CD14-positive monocyte (primary cell): Measurements from ENCODE around the gene CGB5. TPM values are rescaled to one million over a fixed set of nuclear protein-coding genes. Genes with fewer than 3 reads are reported as not detected.

Experiments used
- DNase-seq, 3 donors: peaks; one replicate each; pipeline ENCODE4 v3.0.0-alpha.2; 2011 to 2022
- H2AFZ ChIP-seq: 2 replicates; pipeline ENCODE4 v1.6.0; 2012; ENCODE audit warnings: mild to moderate bottlenecking, low read depth, low read length, inconsistent platforms; ENCODE audit not compliant: insufficient read depth, poor library complexity, severe bottlenecking
- H3K27ac ChIP-seq, 2 donors: 1 replicate in 1 of 2; 2 replicates in 1 of 2; pipeline ENCODE4 v1.5.1; 2012 to 2013; ENCODE audit warnings: low read length in 2 of 2, control low read depth in 1 of 2, inconsistent platforms in 1 of 2, low read depth in 1 of 2, mild to moderate bottlenecking in 1 of 2
- H3K27me3 ChIP-seq, 2 donors: one replicate each; pipeline versions ENCODE4 v1.6.0 to v1.6.1; 2011 to 2013; ENCODE audit warnings: low read length in 2 of 2; ENCODE audit not compliant: control insufficient read depth in 2 of 2, insufficient read depth in 2 of 2
- H3K36me3 ChIP-seq, 2 donors: replicated peaks in 1 of 2; 1 replicate in 1 of 2; 2 replicates in 1 of 2; pipeline versions ENCODE4 v1.5.1 to v1.6.1; 2012 to 2013; ENCODE audit warnings: low read length in 2 of 2, control low read depth in 1 of 2, inconsistent platforms in 1 of 2, mild to moderate bottlenecking in 1 of 2; ENCODE audit not compliant: insufficient read depth in 2 of 2, control insufficient read depth in 1 of 2
- H3K4me1 ChIP-seq, 2 donors: 1 replicate in 1 of 2; 2 replicates in 1 of 2; pipeline versions ENCODE4 v1.5.1 to v1.6.1; 2012 to 2013; ENCODE audit warnings: low read length in 2 of 2, control low read depth in 1 of 2, inconsistent platforms in 1 of 2, mild to moderate bottlenecking in 1 of 2, moderate library complexity in 1 of 2; ENCODE audit not compliant: insufficient read depth in 2 of 2, control insufficient read depth in 1 of 2
- H3K4me2 ChIP-seq: replicated peaks from 2 replicates; pipeline ENCODE3; 2012; ENCODE audit warnings: low read length, moderate library complexity, mild to moderate bottlenecking; ENCODE audit not compliant: poor library complexity, severe bottlenecking; ENCODE audit errors: extremely low read depth
- H3K4me3 ChIP-seq, 3 experiments: fragments of 200-600 bp in 1 of 3; sonication (generic) in 1 of 3; replicated peaks in 1 of 3; 1 replicate in 2 of 3; 2 replicates in 1 of 3; pipeline ENCODE4 v1.5.1; 2011 to 2013; ENCODE audit warnings: low read length in 3 of 3, mild to moderate bottlenecking in 3 of 3, control low read depth in 2 of 3, low read depth in 2 of 3, inconsistent platforms in 1 of 3, moderate library complexity in 1 of 3
- H3K79me2 ChIP-seq: 2 replicates; pipeline ENCODE4 v1.6.0; 2012; ENCODE audit warnings: mild to moderate bottlenecking, control low read depth, inconsistent platforms, low read length, moderate library complexity; ENCODE audit not compliant: insufficient read depth
- H3K9ac ChIP-seq: 2 replicates; pipeline ENCODE4 v1.6.0; 2017; ENCODE audit warnings: low read length, mild to moderate bottlenecking; ENCODE audit not compliant: insufficient read depth, poor library complexity, severe bottlenecking
- H3K9me3 ChIP-seq, 2 donors: replicated peaks in 1 of 2; 1 replicate in 1 of 2; 2 replicates in 1 of 2; pipeline versions ENCODE4 v1.5.1 to v1.6.1; 2012 to 2013; ENCODE audit warnings: low read length in 2 of 2, control low read depth in 1 of 2; ENCODE audit not compliant: control insufficient read depth in 1 of 2, insufficient read depth in 1 of 2
- H4K20me1 ChIP-seq: 2 replicates; pipeline ENCODE4 v1.6.0; 2012; ENCODE audit warnings: mild to moderate bottlenecking, low read length, control low read depth, moderate library complexity; ENCODE audit not compliant: insufficient read depth
- H3K27ac Mint-ChIP-seq, 7 donors: one replicate each; pipeline ENCODE4 v1.8.0; 2020; ENCODE audit warnings: mild to moderate bottlenecking in 7 of 7, mixed read lengths in 7 of 7, moderate library complexity in 6 of 7, inconsistent platforms in 2 of 7
- H3K27me3 Mint-ChIP-seq, 3 donors: one replicate each; pipeline ENCODE4 v1.8.0; 2021 to 2022; ENCODE audit warnings: low read depth in 3 of 3, mild to moderate bottlenecking in 3 of 3, mixed read lengths in 3 of 3, moderate library complexity in 3 of 3, inconsistent platforms in 1 of 3
- H3K36me3 Mint-ChIP-seq, 2 donors: one replicate each; pipeline ENCODE4 v1.8.0; 2020; ENCODE audit warnings: mixed read lengths in 2 of 2, inconsistent platforms in 1 of 2, mild to moderate bottlenecking in 1 of 2
- H3K4me1 Mint-ChIP-seq: one replicate; pipeline ENCODE4 v1.8.0; 2020; ENCODE audit warnings: mild to moderate bottlenecking, mixed read lengths
- H3K4me3 Mint-ChIP-seq, 2 donors: one replicate each; pipeline ENCODE4 v1.8.0; 2020; ENCODE audit warnings: mild to moderate bottlenecking in 2 of 2, mixed read lengths in 2 of 2, moderate library complexity in 1 of 2
- H3K9me3 Mint-ChIP-seq, 7 donors: one replicate each; pipeline ENCODE4 v1.8.0; 2020 to 2022; ENCODE audit warnings: mixed read lengths in 7 of 7, mild to moderate bottlenecking in 6 of 7, moderate library complexity in 6 of 7, inconsistent platforms in 2 of 7
- WGBS: methylation state at CpG from one replicate; pipeline ENCODE4 v1.1.5; 2013; ENCODE audit warnings: missing lambda C conversion rate; ENCODE audit not compliant: insufficient coverage; 5-methylcytosine and 5-hydroxymethylcytosine counted together
- intact Hi-C, 2 donors: fragments of 100-400 bp; cut with micrococcal nuclease; formaldehyde crosslinking; loops; one replicate each; pipeline versions ENCODE4 v1.15.0 to v1.15.1; 2023
- polyA plus RNA-seq, 3 donors: library from polyadenylated mRNA; depleted of rRNA in 1 of 3; unstranded in 2 of 3; stranded (reverse) in 1 of 3; fragments of 300-500 nt in 2 of 3; fragments of >200 nt in 1 of 3; fragmentation: Illumina TruSeq in 2 of 3; gene quantifications; 1 replicate in 2 of 3; 2 replicates in 1 of 3; pipeline ENCODE4 v1.2.3, GENCODE V29; 2012 to 2021
- TF ChIP-seq, protein P1 (sequence below): fragments of 200-600 bp; IDR thresholded peaks from one replicate; pipeline ENCODE4 v1.8.0; 2022; ENCODE audit warnings: antibody characterized with exemption, mild to moderate bottlenecking

The CGB5 gene
- polyA plus RNA-seq, 3 donors, result not detected

DNA sequence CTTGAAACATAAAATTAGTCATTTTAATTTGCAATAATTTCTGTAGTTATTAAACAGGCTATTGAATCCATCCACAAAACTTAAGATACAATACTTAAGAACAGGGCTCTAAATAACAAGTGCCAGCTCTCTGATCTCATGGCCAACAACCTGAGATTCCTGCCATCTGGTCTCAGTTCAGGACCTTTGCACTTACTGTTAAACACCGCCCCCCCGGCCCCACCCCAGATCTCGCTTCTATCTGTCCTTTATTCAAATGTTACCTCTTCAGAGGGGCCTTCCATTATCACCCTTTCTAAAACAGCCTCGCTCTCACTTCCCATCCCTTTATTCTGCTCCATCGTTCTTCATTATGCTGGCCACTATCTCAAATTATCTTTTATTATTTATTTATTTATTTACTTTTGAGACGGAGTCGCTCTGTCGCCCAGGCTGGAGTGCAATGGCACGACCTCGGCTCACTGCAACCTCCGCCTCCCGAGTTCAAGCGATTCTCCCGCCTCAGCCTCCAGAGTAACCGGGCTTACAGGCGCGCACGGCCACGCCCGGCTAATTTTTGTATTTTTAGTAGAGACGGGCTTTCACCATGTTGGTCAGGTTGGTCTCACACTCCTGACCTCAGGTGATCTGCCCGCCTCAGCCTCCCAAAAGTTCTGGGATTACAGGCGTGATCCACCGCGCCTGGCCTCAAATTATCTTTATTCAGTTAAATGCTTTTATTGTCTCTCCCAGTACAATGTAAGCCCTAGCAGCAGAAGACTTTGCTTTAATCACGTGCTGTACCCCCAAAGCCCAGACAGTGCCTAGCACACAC is 40.8 kb downstream of the CGB5 start:
- peak overlapping the region; percentile 61 to 84 for H3K27ac ChIP-seq
- H3K9me3 Mint-ChIP-seq, result no peaks in the 10 kb centered on the region
- no peak for DNase-seq
- peaks cover 2 to 4% (median 2%) of the 10 kb centered on the region in 3 donors for H3K27me3 Mint-ChIP-seq
- H2AFZ ChIP-seq, result peak overlapping the region; percentile 82
- peaks cover 18 to 22% of the 10 kb centered on the region in 2 donors for H3K4me1 ChIP-seq
- peaks cover 9 to 20% of the 10 kb centered on the region in 2 donors for H3K36me3 ChIP-seq
- WGBS, result 71% methylated on average over 18 of the region's 26 CpGs
- peaks cover 8 to 23% of the 10 kb centered on the region in 2 donors for H3K36me3 Mint-ChIP-seq
- peak overlapping the region; percentile 96 for H3K4me2 ChIP-seq
- H3K9ac ChIP-seq, result peak overlapping the region; percentile 84
- H3K9me3 ChIP-seq, result no peaks in the 10 kb centered on the region
- peaks cover 21% of the 10 kb centered on the region for H3K4me1 Mint-ChIP-seq
- TF ChIP-seq, protein P1, sequence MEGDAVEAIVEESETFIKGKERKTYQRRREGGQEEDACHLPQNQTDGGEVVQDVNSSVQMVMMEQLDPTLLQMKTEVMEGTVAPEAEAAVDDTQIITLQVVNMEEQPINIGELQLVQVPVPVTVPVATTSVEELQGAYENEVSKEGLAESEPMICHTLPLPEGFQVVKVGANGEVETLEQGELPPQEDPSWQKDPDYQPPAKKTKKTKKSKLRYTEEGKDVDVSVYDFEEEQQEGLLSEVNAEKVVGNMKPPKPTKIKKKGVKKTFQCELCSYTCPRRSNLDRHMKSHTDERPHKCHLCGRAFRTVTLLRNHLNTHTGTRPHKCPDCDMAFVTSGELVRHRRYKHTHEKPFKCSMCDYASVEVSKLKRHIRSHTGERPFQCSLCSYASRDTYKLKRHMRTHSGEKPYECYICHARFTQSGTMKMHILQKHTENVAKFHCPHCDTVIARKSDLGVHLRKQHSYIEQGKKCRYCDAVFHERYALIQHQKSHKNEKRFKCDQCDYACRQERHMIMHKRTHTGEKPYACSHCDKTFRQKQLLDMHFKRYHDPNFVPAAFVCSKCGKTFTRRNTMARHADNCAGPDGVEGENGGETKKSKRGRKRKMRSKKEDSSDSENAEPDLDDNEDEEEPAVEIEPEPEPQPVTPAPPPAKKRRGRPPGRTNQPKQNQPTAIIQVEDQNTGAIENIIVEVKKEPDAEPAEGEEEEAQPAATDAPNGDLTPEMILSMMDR, result no peak
- peaks cover 39% of the 10 kb centered on the region for H3K79me2 ChIP-seq
- H3K27me3 ChIP-seq, result no peaks in the 10 kb centered on the region
- peaks cover 39% of the 10 kb centered on the region for H4K20me1 ChIP-seq
- peak overlapping the region in 6 of 7 donors; percentile 77 to 95 (median 89) for H3K27ac Mint-ChIP-seq
- H3K4me3 Mint-ChIP-seq, result peak overlapping the region; percentile 91 to 94
- H3K4me3 ChIP-seq, result peak overlapping the region; percentile 62 to 93 (median 71)
- intact Hi-C loops, result loop anchor here in 1 of 2 donors (10.0 kb wide), 1 partner anchor 370 kb away; the partner anchor contains the start of genes ALDH16A1 and PIH1D1

DNA sequence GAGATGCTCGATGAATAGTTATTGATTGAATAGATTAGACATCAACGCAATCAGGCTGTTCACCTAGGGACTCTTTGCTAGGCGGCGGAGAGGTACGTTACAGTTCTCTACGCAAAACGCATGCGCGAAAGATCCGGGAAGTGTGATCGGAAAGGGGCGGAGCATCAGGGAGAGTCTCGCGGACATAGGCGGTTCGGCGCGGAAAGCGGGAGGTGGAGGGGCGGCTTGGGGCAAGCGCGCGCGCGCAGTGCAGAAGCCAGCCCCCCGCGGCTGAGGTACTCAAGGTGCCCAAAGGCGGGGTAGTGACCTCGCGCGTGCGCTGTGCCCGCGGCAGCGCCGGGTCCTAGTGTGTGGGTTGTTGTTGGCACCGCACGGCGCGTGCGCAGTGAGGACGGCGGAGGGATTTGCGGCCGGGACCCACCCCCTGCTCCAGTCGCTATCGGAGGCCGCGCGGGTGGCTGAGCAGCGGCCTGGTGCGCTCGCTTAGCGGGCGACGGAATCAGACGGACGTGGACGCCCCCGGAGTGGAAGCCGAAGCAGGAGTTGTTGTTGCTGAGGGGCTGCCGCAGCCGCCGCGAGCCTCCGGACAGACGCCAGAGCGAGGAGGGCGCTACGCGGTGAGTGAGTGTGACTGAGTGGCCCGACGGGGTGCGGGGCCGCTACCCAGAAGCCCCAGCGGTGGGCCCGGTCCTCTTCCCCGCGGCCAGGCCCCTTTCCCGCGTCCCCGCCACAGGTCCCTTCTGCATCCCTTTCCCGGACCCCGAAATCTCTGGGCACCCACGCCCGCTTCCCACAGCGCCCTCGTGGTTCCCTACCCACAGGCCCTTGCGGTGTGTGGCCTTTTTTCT is 41.6 kb downstream of the CGB5 start, which contains the start of gene SNRNP70:
Gene SNRNP70, plus strand, starts transcription at position 432 of the 848 bp plus-strand sequence. CDS start 964 bp downstream, outside the sequence.
- DNase-seq, result peak; percentile 98 to 99 (median 99)
- H3K4me1 ChIP-seq, result peaks cover 18 to 22% of the 10 kb centered on the region in 2 donors
- Mint-ChIP-seq H3K9me3 (no peaks in the 10 kb centered on the region), H3K4me1 (peaks cover 21% of the 10 kb centered on the region), H3K4me3 (peak within 1 kb of the TSS; percentile 91 to 94), H3K36me3 (peaks cover 13 to 30% of the 10 kb centered on the region in 2 donors), H3K27ac (peak within 1 kb of the TSS; percentile 86 to 95 (median 89)), H3K27me3 (peaks cover 2 to 4% (median 2%) of the 10 kb centered on the region in 3 donors)
- H3K27me3 ChIP-seq, result no peaks in the 10 kb centered on the region
- TF ChIP-seq, protein P1, result no peak
- WGBS, result under 1% methylated on average over 89 of the region's 89 CpGs
- peak within 1 kb of the TSS; percentile 96 for H3K4me2 ChIP-seq
- peak within 1 kb of the TSS; percentile 84 for H3K9ac ChIP-seq
- peaks cover 46% of the 10 kb centered on the region for H3K79me2 ChIP-seq
- no peaks in the 10 kb centered on the region for H3K9me3 ChIP-seq
- H2AFZ ChIP-seq, result peak within 1 kb of the TSS; percentile 82
- H3K27ac ChIP-seq, result peak within 1 kb of the TSS; percentile 61 to 84
- H3K36me3 ChIP-seq, result peaks cover 15 to 28% of the 10 kb centered on the region in 2 donors
- peak within 1 kb of the TSS; percentile 62 to 93 (median 71) for H3K4me3 ChIP-seq
- peaks cover 47% of the 10 kb centered on the region for H4K20me1 ChIP-seq
- intact Hi-C loops, result loop anchor here in 1 of 2 donors (10.0 kb wide), 1 partner anchor 370 kb away; the partner anchor contains the start of genes ALDH16A1 and PIH1D1
